SK-MEL-5 (cell line): Measurements from ENCODE around the gene TDRD9. TPM values are rescaled to one million over a fixed set of nuclear protein-coding genes. Genes with fewer than 3 reads are reported as not detected.
"Not testable (repeated sequence)": the region's sequence is repeated elsewhere in the genome, so short reads cannot be mapped to it uniquely, and the experiment has no call there.

ENCODE experiments used
- DNase-seq: peaks from one replicate; pipeline ENCODE4 v3.0.0-alpha.2; 2016; ENCODE audit warnings: low read depth, low spot score
- in situ Hi-C: cut with HindIII; loops from 2 replicates; pipeline ENCODE4 v1.10.0; 2016; ENCODE audit warnings: low sequenced_read_pairs, high pct_unique_total_duplicates, low pct_unique_long_range_greater_than_20kb
- total RNA-seq: library from RNA; depleted of rRNA; stranded (reverse); fragments of >200 nt; shearing (Covaris generic); gene quantifications from 2 replicates; pipeline ENCODE4 v1.2.3, GENCODE V29; 2014

TDRD9 gene
- total RNA-seq, 1 experiment from 2014 or later = not detected

DNA sequence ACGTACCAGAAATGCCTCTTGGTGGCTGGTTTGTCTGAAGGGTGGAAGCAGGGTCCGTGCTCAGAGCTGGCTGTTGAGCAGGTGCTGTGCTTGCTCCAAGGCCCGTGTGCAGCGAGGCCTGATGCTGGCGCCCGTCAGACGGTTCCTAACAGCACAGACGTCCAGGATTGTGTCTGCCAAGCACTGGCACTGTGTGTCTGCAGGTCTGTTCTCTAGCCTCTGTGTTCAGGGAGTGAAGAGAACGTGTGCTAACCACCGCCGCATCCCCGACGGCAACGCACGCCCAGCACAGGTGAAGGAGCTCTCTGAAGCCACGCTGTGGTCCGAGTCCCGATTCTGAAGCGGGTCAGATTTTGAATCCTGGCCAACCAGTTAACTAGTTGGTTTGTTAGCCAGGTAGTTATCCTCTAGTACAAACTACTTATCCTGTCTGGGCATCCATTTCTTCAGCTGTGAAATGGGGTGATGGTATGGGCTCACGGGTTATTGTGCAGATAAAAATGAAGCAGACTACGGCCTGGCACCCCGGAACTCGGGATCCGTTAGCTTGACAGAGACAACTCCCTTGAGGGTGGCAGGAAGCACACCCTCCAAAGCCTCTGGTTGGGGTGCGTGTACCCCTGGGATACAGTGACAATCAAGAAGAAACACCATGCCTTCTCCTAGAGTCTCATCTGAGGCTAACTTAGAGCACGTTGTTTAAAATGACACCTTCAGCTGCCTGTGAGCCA is 18.6 kb upstream of the TDRD9 start:
- in situ Hi-C loops = no loop called here
- DNase-seq = no peak

DNA sequence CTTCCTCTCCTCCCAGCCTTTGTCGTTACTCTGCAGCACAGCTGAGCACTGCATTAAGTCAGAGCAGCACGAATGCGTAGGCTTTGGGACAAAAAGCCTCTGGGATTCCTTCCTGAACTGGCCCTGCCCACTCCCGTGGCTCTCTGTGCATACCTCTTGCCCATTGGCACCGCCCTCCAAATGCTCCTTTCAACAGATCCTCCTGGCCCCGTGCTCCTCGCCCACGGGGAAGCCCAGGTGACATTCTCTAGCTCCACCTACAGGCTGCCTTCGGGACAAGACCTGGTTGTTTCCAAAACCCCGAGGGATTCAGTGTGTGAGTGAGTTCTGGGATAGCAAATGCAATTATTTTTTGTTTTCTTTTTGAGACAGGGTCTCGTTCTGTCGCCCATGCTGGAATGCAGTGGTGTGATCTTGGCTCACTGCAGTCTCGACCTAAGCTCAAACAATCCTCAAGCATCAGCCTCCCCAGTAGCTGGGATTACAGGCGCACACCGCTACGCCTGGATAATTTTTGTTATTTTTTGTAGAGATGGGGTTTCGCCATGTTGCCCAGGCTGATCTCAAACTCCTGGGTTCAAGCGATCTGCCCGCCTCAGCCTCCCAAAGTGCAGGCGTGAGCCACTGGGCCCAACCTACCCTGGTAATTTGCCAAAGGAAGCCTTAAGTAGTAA is 17.9 kb upstream of the TDRD9 start:
- in situ Hi-C loops = no loop called here
- DNase-seq = peak; percentile 94

DNA sequence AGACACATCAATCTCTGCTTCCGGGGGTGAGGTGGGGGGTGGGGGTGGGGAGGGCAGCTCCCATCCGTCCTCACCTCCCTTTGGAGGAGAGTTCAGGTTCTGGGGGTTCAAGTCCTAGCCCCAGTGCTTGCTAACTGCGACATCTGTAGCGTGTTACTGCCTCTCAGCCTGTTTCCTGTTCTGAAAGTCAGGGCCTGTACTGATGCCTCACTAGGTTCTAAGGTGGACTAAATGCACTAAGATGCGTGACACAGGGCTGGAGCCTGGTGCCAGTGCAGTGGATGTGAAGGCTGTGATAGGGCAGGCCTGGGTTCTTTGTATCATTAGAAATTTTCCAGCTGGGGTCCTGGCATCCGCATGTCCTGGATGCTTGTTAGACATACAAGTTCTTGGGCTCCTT is 17.3 kb upstream of the TDRD9 start:
- DNase-seq = no peak
- in situ Hi-C loops = no loop called here

DNA sequence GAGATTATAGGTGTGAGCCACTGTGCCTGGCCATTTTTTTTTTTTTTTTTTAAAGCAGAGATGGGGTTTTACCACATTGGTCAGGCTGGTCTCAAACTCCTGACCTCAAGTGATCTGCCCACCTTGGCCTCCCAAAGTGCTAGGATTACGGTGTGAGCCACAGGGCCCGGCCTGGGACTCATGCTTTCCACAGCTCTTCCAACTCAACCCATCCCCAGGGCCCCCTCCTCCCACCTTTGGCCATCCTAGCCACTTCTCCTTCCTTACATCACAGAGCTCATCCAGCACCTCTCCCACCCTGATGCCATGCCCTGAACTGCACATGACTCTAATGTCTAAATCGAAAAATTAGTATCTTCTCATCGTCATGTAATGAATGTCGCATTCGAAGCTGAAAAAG is 12.6 kb upstream of the TDRD9 start:
- DNase-seq = no peak
- in situ Hi-C loops = no loop called here

DNA sequence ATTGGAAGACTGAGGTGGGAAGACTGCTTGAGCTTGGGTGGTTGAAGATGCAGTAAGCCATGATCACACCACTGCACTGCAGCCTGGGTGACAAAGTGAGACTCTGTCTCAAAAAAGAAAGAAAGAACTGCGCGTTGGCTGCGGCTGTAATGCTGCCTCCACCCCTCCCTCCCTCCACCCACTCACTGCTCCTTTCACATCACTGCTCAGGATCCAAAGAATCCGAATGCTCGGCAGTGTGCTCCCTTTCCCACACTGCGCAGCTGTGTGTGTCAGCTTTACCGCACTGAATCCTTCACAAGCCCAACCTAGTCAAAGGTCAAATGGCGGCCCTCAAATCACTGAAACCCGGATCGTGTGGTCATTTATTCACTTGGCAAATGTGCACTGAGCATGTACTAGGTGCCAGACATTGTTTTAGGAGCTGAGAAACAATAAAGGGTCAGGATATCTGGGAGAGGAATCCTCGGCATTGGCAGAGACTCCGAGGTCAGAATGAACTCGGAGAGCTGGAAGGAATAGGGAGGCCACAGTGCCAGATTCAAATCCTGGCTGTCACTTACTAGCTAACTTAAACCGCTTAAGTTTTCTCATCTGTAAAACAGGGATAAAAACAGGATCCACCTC is 11.5 kb upstream of the TDRD9 start:
- in situ Hi-C loops = no loop called here
- no peak for DNase-seq

DNA sequence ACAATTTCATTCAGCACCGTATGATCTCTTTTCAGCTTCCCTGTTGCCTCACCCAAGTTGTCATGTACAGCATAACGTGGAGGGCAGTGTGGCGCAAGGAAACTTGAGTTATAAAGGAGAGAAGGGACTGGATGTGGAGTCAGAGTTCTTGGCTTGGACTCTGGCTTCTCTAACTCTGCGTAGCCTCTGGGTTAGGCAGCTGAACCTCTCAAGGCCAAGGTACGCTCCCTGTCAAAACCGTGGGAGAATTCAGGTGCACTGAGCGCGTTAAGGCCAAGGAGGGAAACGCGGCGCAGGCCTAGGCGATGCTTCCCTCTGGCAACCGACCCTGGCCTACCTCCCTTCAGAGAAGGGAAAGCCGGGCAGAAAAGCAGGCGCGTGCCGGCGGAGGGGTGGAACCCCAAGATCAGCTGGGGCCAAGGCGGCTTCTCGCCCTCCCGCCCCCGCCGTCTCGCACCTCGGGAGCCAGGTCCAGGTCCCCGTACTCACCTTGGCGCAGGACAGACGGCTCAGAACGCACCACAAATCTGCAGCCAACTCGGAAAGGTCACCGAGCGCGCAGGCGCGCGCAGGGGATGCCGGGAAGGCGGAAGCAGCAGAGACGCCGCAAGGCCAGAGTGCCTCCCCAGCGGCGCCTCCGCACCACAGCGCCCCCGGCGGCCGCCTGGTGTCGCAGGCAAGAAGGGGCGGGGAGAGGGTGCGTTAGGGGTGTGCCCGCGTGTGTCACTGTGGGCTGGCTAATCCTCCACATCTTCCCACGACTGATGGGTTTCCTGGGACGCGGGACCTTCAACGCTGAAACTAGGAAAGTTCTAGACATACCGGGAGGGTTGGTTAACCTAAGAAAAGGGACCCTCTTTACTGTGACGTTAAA is 7.0 kb upstream of the TDRD9 start:
- in situ Hi-C loops = no loop called here
- DNase-seq = peak; percentile 92

DNA sequence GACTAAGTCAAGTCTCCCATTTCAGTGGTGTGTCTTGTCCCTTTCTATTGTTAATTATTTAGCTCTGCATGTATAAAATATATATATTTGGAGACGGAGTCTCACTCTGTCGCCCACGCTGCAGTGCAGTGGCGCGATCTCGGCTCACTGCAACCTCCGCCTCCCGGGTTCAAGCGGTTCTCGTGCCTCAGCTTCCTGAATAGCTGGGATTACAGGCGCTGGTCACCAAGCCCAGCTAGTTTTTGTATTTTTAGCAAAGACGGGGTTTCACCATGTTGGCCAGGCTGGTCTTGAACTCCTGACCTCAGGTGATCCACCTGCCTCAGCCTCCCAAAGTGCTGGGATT is 6.4 kb upstream of the TDRD9 start:
- DNase-seq, in situ Hi-C loops: not testable (repeated sequence)

DNA sequence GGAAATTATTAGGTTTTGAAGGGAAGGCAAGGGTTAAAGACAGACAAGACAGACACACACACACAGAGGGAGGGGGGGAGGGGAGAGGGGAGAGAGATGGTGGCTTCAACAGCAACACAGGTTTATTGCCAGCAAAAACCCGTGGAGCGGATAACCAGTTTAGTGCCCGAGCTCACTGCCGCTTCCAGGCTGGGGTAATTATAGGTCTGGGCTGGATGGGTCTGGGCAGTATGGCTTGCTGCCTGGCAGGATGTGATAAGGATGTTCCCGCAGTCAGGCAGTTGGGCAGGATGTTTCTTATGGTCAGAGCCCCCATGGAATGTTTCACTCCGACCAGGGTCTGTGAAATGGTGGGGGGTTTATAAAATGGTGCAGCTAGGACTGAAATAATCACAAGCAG is 4.4 kb upstream of the TDRD9 start:
- in situ Hi-C loops = no loop called here

DNA sequence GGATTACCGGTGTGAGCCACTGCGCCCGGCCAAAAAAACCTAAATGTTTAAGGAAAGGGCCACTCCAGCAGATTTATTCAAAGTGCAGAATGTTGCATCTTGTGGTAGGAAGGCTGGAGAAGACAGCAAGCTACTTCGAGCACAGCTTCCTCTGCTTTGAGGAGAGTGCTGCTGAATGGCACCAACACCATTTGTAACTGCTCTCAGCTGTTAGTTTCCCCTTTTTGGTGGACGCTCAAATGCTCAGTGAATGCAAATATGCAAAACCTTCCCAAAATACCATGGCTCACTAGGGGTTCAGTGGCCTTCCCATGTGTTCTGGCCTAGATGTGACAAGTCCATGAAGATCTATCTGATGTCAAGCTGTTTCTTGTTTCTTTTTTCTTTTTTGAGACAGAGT is 2.9 kb upstream of the TDRD9 start:
- in situ Hi-C loops = loop anchor here (25.0 kb wide), 2 partner anchors 112 to 113 kb away; no protein-coding TSS in a partner anchor
- no peak for DNase-seq

More for the DNA sequence above, 4.4 kb upstream of the TDRD9 start:
- no peak for DNase-seq

DNA sequence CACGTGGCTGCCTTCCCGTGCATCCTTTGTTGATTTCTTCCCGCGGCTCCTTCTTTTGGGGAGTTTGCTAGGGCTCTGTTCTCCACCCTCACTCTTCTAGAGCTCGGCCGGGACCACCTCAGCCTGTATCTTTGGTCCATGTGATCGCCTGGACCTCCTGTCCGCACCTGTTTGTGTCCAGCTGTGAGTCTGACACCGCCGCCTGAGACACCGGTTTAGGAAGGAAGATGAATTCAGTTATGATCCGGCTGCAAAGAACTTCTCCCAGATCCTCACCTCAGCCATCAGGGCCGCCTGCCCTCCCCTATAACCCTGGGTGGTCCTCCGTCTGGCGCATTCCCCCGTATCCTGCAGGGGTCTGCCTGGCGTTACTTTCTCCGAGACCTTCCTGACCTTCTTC is 690 bp upstream of the TDRD9 start:
- no peak for DNase-seq
- in situ Hi-C loops = loop anchor here (25.0 kb wide), 2 partner anchors 110 to 115 kb away; no protein-coding TSS in a partner anchor

DNA sequence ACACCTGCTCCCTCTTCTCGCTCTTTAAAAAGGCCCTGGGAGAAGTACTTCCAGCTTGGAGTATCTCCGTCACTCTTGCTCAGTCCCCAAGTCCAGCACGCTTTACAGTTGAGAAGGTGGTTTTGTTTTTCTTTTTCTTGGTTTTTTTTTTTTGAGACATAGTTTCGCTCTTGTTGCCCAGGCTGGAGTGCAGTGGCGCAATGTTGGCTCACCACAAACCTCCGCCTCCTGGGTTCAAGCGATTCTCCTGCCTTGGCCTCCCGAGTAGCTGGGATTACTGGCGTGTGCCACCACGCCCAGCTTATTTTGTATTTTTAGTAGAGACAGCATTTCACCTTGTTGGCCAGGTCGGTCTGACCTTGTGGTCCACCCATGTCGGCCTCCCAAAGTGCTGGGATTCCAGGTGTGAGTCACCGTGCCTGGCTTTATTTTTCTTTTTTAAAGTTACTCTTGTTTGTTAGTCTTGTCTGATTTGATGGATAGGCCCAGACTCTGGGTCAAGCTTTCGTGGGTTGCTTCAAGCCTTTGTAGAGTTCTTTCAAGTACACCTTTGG is 1.9 kb downstream of the TDRD9 start:
- DNase-seq = no peak
- in situ Hi-C loops = loop anchor here (25.0 kb wide), 2 partner anchors 107 to 118 kb away; no protein-coding TSS in a partner anchor

DNA sequence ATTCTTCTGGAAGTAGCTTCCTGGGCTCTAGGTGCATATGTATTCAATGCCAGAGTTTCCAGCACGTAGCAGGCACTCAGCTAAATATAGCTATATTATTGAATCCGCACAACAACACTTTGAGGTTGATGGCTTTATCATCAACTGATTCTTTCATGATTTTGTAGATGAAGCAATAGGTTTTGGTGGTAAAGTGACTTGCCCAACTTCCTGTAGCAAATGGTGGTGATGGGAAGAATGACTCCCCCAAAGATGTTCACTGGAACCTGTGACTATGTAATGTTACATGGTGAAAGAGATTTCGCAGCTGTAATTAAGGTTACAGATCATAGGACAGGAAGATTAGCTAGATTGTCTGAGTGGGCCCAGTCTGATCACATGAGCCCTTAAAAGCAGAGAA is 3.2 kb downstream of the TDRD9 start:
- DNase-seq = no peak
- in situ Hi-C loops = loop anchor here (25.0 kb wide), 2 partner anchors 106 to 119 kb away; no protein-coding TSS in a partner anchor

DNA sequence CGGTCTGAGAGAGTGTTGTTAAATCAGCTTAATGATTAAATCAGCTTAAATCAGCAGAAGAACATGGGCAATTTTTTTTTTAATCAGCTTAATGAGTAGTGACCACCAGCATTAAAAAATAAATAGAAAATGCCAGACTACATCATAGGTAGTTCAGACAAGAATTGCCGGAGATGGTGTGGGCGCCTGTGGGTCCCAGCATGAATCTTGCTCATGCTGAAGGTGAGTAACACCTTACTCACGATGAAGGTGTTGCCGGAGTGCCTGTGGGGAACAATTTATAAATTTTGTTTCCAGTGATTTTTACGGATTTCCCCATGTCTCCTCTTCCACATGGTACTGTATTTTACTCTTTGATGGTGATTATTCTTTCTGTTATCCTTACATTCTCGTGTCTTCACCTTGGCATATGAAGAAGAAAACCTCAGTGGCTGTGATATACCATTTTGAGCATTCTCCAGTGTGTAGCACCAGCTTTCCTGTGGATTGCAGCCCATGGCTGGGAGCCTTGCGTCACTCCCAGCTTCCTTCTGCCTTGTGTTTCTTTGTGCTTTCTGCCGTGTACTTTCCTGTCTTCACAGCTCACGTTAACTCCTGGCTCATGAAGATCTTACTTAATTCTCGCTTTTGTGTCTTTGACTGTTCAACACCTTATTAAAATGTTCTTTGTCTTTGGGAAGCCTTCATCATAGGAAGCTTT is 4.7 kb downstream of the TDRD9 start:
- in situ Hi-C loops = loop anchor here (25.0 kb wide), 2 partner anchors 104 to 121 kb away; no protein-coding TSS in a partner anchor
- DNase-seq = no peak

DNA sequence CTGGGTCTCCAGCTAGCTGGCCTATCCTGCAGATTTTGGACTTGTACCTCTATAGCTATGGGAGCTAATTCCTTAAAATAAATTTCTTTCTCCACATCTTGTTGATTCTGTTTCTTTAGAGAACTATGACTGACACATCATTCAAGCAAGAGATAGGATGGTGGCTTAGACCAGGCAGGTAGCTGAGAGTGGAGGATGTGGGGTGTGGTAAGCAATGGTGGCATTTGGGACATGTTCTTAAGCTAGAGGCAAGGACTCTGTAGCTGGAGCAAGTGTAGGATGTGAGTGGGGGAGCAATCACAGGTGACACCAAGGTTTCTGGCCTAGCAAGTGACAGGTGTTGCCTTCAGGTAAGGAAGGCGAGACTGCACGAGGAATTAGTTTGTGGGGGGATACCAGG is 6.8 kb downstream of the TDRD9 start:
- in situ Hi-C loops = loop anchor here (25.0 kb wide), 2 partner anchors 102 to 123 kb away; no protein-coding TSS in a partner anchor
- DNase-seq = no peak

DNA sequence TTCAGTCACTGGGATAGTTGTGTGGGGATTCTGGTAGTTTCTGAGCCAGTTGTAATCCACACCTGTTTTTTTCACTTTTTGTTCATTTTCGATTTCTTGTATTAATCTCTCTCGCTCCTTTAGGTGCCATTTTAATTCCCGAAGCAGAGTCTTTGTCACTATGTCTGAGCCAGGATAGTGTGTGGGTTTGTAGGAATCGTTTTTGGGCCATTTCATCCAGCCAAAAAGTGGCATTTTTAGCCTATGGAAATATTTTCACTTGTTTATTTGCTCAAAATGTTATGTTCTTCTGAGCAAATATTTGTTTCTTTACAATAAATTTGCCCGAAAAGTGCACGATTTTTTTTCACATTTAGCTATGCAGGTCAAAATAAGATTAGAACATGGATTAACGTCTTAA is 13.2 kb downstream of the TDRD9 start:
- in situ Hi-C loops = loop anchor here (25.0 kb wide), 2 partner anchors 96 to 129 kb away; no protein-coding TSS in a partner anchor

DNA sequence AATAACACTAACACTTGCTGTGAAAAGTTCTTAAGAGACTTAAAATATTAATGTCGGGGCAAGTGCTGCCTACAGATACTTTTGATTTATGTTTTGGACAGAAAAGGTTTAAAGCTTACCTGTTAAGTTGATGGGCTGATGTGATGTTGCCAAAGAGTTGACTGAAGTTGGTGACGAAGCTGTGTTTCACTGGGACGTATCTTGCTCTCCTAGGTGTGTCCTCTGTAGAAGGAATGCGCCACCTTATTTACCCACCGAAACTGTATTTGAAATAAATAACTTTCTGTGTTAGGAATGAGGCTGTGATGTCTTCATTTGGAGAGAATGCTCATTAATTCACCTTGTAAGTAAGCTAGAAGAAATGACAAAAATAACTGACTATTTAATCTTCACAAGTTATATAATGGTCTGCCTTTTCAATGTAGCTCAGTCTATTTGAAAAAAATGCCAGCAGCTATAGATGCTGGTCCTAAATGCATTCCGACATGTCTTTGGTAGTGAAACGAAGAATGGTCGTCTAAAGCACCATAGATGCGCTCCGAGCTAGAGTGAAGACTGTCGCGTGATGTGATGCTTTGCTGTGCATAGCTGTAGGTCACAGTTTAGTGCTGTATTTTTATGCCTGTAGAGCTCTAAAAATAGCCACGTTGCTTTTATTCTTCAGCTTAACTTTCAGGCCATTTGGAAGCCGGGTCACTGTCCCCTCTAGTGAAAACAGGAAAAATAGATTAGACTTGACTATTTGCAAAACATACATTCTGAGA is 13.9 kb downstream of the TDRD9 start, which contains the start of gene RD3L:
TSS of gene RD3L (minus strand) at position 557 of the 764 bp plus-strand sequence. CDS start 834 bp downstream, outside the sequence.
- in situ Hi-C loops = loop anchor here (25.0 kb wide), 2 partner anchors 95 to 130 kb away; no protein-coding TSS in a partner anchor
- no peak for DNase-seq

More for the DNA sequence above, 13.2 kb downstream of the TDRD9 start:
- no peak for DNase-seq
